Activated gamma-delta T cell treated with Interleukin-2 at 50 U/mL for 16 hours (primary cell): Measurements from ENCODE around the gene HAPSTR1.

ENCODE experiments used
- DNase-seq: peaks from one replicate; pipeline ENCODE4 v3.0.0-alpha.2; 2020

Gene HAPSTR1

GRCh38 chr16:9097266-9098219, 6.1 kb downstream of the HAPSTR1 start:
- DNase-seq, result no peak

GRCh38 chr16:9098377-9099090, 7.1 kb downstream of the HAPSTR1 start:
- no peak for DNase-seq

GRCh38 chr16:9099131-9099625, 7.7 kb downstream of the HAPSTR1 start:
- no peak for DNase-seq

- DNase-seq, result no peak
Observed at GRCh38 chr16:9102379-9102778, 10.9 kb downstream of the HAPSTR1 start.

- no peak for DNase-seq
Observed at GRCh38 chr16:9102943-9103342, 11.5 kb downstream of the HAPSTR1 start.

GRCh38 chr16:9103546-9103945, 12.1 kb downstream of the HAPSTR1 start:
- DNase-seq, result no peak

- DNase-seq, result no peak
Observed at GRCh38 chr16:9105189-9105588, 13.7 kb downstream of the HAPSTR1 start.

GRCh38 chr16:9107025-9107970, 15.9 kb downstream of the HAPSTR1 start:
- DNase-seq, result no peak

- no peak for DNase-seq
Observed at GRCh38 chr16:9109255-9109654, 17.8 kb downstream of the HAPSTR1 start.

- DNase-seq, result no peak
Observed at GRCh38 chr16:9112166-9112843, 20.9 kb downstream of the HAPSTR1 start.

GRCh38 chr16:9112844-9113186, 21.4 kb downstream of the HAPSTR1 start:
- DNase-seq, result no peak

- no peak for DNase-seq
Observed at GRCh38 chr16:9113707-9114106, 22.3 kb downstream of the HAPSTR1 start.

GRCh38 chr16:9114112-9114511, 22.7 kb downstream of the HAPSTR1 start:
- no peak for DNase-seq

GRCh38 chr16:9114842-9115241, 23.4 kb downstream of the HAPSTR1 start:
- DNase-seq, result no peak

- no peak for DNase-seq
Observed at GRCh38 chr16:9115277-9115676, 23.8 kb downstream of the HAPSTR1 start.

- DNase-seq, result no peak
Observed at GRCh38 chr16:9116141-9116540, 24.7 kb downstream of the HAPSTR1 start.

- no peak for DNase-seq
Observed at GRCh38 chr16:9118170-9118569, 26.7 kb downstream of the HAPSTR1 start.

- no peak for DNase-seq
Observed at GRCh38 chr16:9119795-9120194, 28.4 kb downstream of the HAPSTR1 start.

GRCh38 chr16:9122342-9122741, 30.9 kb downstream of the HAPSTR1 start:
- no peak for DNase-seq

- DNase-seq, result no peak
Observed at GRCh38 chr16:9122969-9123368, 31.5 kb downstream of the HAPSTR1 start.

GRCh38 chr16:9123401-9123800, 32.0 kb downstream of the HAPSTR1 start:
- no peak for DNase-seq

- no peak for DNase-seq
Observed at GRCh38 chr16:9123871-9124270, 32.4 kb downstream of the HAPSTR1 start.
